Measurements from ENCODE around the gene ESPNL. TPM values are rescaled to one million over a fixed set of nuclear protein-coding genes. Genes with fewer than 3 reads are reported as not detected.

ESPNL gene
- total RNA-seq, 1 donor from 2014 or later: 0.40 TPM

DNA sequence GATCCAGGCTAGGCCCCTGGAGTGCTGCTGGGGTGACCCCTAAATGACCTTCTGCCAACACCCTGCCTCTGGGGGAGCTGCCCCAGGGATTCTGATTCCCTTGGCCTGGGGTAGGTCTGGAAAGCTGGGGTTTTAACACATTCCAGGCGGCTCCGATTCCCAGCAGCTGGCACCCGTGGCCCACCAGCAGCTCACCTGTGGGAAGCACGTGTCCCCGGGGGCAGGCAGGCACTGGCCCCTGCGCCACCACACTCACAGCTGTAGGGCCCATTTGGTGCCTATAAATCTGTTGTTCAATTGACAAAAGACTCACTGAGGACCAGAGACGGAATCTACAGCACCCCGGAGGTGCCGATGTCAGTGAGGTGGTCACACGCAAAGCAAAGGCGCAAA lies 34.2 kb downstream of the ESPNL start:
- Mint-ChIP-seq H3K4me3 (no peak overlapping the region), H3K4me1 (no peaks in the 10 kb centered on the region), H3K27me3 (ENCODE audit: low read depth) (no peaks in the 10 kb centered on the region), H3K27ac (ENCODE audit: unreplicated experiment) (no peak overlapping the region), H3K36me3 (ENCODE audit: low read depth) (no peaks in the 10 kb centered on the region), H3K9me3 (no peaks in the 10 kb centered on the region)
- no peak for DNase-seq (ENCODE audit: low read depth, low spot score)
- TF ChIP-seq, protein P1, sequence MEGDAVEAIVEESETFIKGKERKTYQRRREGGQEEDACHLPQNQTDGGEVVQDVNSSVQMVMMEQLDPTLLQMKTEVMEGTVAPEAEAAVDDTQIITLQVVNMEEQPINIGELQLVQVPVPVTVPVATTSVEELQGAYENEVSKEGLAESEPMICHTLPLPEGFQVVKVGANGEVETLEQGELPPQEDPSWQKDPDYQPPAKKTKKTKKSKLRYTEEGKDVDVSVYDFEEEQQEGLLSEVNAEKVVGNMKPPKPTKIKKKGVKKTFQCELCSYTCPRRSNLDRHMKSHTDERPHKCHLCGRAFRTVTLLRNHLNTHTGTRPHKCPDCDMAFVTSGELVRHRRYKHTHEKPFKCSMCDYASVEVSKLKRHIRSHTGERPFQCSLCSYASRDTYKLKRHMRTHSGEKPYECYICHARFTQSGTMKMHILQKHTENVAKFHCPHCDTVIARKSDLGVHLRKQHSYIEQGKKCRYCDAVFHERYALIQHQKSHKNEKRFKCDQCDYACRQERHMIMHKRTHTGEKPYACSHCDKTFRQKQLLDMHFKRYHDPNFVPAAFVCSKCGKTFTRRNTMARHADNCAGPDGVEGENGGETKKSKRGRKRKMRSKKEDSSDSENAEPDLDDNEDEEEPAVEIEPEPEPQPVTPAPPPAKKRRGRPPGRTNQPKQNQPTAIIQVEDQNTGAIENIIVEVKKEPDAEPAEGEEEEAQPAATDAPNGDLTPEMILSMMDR (conservative IDR thresholded peaks at IDR 0.05): no peak

DNA sequence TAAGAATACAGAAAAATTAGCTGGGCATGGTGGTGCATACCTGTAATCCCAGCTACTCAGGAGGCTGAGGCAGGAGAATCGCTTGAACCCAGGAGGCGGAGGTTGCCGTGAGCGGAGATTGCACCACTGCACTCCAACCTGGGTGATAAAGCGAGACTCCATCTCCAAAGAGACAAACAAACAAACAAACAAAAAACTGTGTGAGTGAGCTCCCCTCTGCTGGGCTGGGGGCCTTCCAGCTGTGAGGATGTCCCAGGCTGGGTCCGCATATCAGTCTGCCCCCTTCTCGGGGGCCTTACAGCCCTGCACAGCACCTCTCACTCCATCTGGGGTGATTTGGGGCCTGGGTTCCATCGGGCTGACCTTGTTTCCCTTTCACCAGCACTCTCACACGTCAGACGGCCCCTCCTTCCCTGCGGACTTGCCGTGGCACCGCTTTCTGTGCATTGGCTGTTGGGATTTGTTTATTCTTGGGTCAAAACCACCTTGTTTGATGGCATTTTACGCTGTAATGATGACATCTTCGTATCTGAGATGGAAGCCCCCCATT lies 35.5 kb downstream of the ESPNL start:
- no peaks in the 10 kb centered on the region for H3K36me3 Mint-ChIP-seq (ENCODE audit: low read depth)
- H3K4me1 Mint-ChIP-seq: no peaks in the 10 kb centered on the region
- no peak overlapping the region for H3K27ac Mint-ChIP-seq (ENCODE audit: unreplicated experiment)
- H3K4me3 Mint-ChIP-seq: no peak overlapping the region
- TF ChIP-seq, protein P1 (conservative IDR thresholded peaks at IDR 0.05): no peak
- no peak for DNase-seq (ENCODE audit: low read depth, low spot score)
- H3K9me3 Mint-ChIP-seq: no peaks in the 10 kb centered on the region
- H3K27me3 Mint-ChIP-seq (ENCODE audit: low read depth): no peaks in the 10 kb centered on the region

DNA sequence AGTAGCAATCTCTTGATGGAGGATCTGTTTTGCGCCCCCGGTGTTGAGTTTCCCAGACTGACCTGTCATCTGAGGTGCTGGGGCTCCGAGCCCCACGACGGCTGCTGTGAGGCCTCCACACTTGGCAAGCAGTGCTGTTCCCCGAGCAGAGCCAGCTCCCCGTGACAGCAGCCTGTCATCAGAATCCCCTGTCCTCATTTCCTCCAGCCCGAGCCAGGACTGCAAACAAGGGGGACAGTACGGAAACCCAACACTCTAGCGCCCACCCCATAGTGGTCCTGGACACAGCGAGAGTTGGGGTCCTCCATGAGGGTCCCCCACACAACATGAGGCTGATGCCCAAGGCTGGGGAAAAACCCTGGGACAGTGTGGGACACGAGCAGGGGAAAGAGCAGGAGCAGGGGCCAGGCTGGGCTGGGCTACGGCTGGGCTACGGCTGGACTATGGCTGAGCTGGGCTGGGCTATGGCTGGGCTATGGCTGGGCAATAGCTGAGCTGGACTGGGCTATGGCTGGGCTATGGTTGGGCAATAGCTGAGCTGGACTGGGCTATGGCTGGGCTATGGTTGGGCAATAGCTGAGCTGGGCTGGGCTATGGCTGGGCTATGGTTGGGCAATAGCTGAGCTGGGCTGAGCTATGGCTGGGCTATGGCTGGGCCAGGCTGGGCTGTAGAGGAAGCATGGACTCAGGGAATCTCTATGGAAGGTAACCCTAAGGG lies 36.8 kb downstream of the ESPNL start:
- DNase-seq (ENCODE audit: low read depth, low spot score): no peak
- TF ChIP-seq, protein P1 (conservative IDR thresholded peaks at IDR 0.05): no peak
- Mint-ChIP-seq H3K4me1 (no peaks in the 10 kb centered on the region), H3K36me3 (ENCODE audit: low read depth) (no peaks in the 10 kb centered on the region), H3K27ac (ENCODE audit: unreplicated experiment) (no peak overlapping the region), H3K4me3 (no peak overlapping the region), H3K27me3 (ENCODE audit: low read depth) (no peaks in the 10 kb centered on the region), H3K9me3 (no peaks in the 10 kb centered on the region)

DNA sequence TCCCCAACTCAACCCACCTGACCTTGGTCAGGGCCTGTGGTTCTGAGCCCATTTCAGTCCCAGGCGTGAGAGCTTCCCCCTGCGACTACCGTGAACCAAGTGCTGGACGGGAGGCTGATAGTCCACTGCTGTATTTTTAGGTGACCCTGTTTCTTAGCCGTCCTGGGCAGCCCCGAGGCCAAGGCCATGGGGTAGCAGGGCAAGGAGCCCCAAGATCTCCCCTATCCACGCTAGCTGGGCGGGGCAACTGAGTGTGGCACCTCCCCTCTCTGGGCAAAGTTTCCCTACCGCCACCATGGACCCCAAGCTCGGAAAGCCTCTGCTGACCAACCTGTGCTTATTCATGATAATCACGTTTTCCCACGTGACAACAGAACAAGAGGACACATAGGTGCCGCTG lies 37.7 kb downstream of the ESPNL start:
- Mint-ChIP-seq H3K27ac (ENCODE audit: unreplicated experiment) (no peak overlapping the region), H3K27me3 (ENCODE audit: low read depth) (no peaks in the 10 kb centered on the region), H3K9me3 (no peaks in the 10 kb centered on the region), H3K36me3 (ENCODE audit: low read depth) (no peaks in the 10 kb centered on the region), H3K4me1 (no peaks in the 10 kb centered on the region), H3K4me3 (no peak overlapping the region)
- DNase-seq (ENCODE audit: low read depth, low spot score): no peak
- TF ChIP-seq, protein P1 (conservative IDR thresholded peaks at IDR 0.05): no peak

DNA sequence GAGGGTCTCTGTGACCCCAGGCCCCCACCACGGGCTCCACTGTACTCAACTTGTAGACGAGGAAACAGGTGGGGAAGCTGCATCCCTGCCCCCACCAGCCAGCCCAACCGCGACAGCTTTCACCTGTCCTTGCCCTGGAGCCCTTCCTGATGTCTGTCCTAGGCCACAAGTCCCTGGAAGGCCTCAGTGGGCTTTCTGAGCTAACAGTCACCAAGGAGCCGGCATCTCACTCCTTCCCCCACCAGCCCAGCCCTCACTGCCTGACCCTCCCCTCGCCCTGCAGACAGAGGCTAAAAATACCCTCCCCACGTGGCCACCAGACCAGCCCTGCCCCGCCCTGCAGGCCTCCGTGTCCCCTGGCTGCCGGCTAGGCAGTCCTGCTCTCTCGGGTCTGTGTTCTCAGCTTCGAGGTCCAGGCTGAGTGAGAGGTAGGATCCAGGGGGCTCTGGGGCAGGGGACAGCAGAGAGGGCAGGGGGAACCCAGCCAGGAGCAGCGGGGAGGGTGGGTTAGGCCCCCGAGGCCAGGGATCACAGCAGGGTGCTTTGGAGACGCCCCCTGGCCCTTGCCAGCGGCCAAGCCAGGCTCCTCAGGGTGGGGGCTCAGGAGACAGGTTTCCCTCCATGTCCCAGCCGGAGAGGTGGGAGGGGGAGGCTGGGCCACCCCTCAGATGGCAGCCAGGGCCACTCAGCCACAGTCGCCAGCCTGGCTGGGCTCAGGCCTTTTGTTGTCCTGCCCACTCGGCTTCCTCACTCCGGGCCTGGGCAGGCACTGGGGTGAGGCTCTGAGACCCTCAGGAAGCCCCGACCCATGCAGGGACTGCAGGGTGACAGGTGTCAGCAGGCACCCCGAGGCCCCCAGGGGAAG lies 38.4 kb downstream of the ESPNL start, which contains the start of gene KLHL30:
Gene KLHL30, plus strand, starts transcription at position 338 of the 865 bp plus-strand sequence. CDS start 2,087 bp downstream, outside the sequence.
- Mint-ChIP-seq H3K36me3 (ENCODE audit: low read depth) (no peaks in the 10 kb centered on the region), H3K27ac (ENCODE audit: unreplicated experiment) (no peak within 1 kb of the TSS), H3K4me1 (no peaks in the 10 kb centered on the region), H3K27me3 (ENCODE audit: low read depth) (no peaks in the 10 kb centered on the region), H3K9me3 (no peaks in the 10 kb centered on the region), H3K4me3 (no peak within 1 kb of the TSS)
- TF ChIP-seq, protein P1 (conservative IDR thresholded peaks at IDR 0.05): no peak
- no peak for DNase-seq (ENCODE audit: low read depth, low spot score)

Data from neural crest cell (in vitro differentiated cells).